Tibial artery (tissue), 4 donors: ENCODE results near the gene ZNF549.

ENCODE experiments used
- DNase-seq, 2 donors: peaks; one replicate each; pipeline ENCODE4 v3.0.0-alpha.2; 2019
- H3K27ac ChIP-seq, 2 donors: fragments of 200-600 bp; sonication (generic) in 1 of 2; 1 replicate in 1 of 2; 2 replicates in 1 of 2; pipeline ENCODE4 v1.5.1; 2018 to 2019; ENCODE audit warnings: mild to moderate bottlenecking in 1 of 2
- H3K27me3 ChIP-seq, 2 donors: fragments of 200-600 bp; sonication (generic) in 1 of 2; one replicate each; pipeline versions ENCODE4 v1.5.1 to v1.6.0; 2016 to 2019
- H3K36me3 ChIP-seq, 3 donors: fragments of 200-600 bp; sonication (generic) in 2 of 3; one replicate each; pipeline ENCODE4 v1.5.1; 2016 to 2019; ENCODE audit warnings: mild to moderate bottlenecking in 2 of 3
- H3K4me1 ChIP-seq, 4 donors: fragments of 200-600 bp; sonication (generic) in 2 of 4; 1 replicate in 3 of 4; 2 replicates in 1 of 4; pipeline ENCODE4 v1.5.1; 2016 to 2019
- H3K4me3 ChIP-seq, 2 donors: fragments of 200-600 bp; sonication (generic) in 1 of 2; 1 replicate in 1 of 2; 2 replicates in 1 of 2; pipeline ENCODE4 v1.5.1; 2018 to 2019; ENCODE audit warnings: mild to moderate bottlenecking in 2 of 2
- H3K9me3 ChIP-seq, 3 donors: fragments of 200-600 bp; sonication (generic) in 1 of 3; one replicate each; pipeline ENCODE4 v1.5.1; 2016 to 2019
- CTCF ChIP-seq, 2 experiments: fragments of 200-600 bp in 1 of 2; fragments of 450-650 bp in 1 of 2; IDR thresholded peaks; one replicate each; pipeline ENCODE4 v1.5.1; 2017 to 2019; ENCODE audit warnings: antibody characterized with exemption in 2 of 2, mild to moderate bottlenecking in 1 of 2, moderate library complexity in 1 of 2
- intact Hi-C: fragments of 100-400 bp; cut with DNase I; formaldehyde crosslinking; loops from one replicate; pipeline ENCODE4 v1.15.0; 2023; ENCODE audit warnings: low total_unique reads

The ZNF549 gene

GRCh38 chr19:57599377-57599760, 72.2 kb downstream of the ZNF549 start:
- DNase-seq, result no peak
- intact Hi-C loops, result no loop called here
- H3K27me3 ChIP-seq, result no peaks in the 10 kb centered on the region
- TF ChIP-seq CTCF (IDR thresholded peaks at IDR 0.05), result no peak
- peaks cover 17 to 19% (median 18%) of the 10 kb centered on the region in 3 donors for H3K36me3 ChIP-seq
- peaks cover 0 to 16% (median 10%) of the 10 kb centered on the region in 4 donors for H3K4me1 ChIP-seq
- peaks cover 0 to 42% (median 31%) of the 10 kb centered on the region in 3 donors for H3K9me3 ChIP-seq
- H3K27ac ChIP-seq, result peak overlapping the region in 1 of 2 donors; percentile 50
- H3K4me3 ChIP-seq, result peak overlapping the region; percentile 66 to 69

- peaks cover 0 to 16% (median 10%) of the 10 kb centered on the region in 4 donors for H3K4me1 ChIP-seq
- H3K4me3 ChIP-seq, result peak within 1 kb of the TSS; percentile 66 to 69
- peak within 1 kb of the TSS; percentile 44 to 50 for H3K27ac ChIP-seq
- intact Hi-C loops, result no loop called here
- peaks cover 0 to 42% (median 31%) of the 10 kb centered on the region in 3 donors for H3K9me3 ChIP-seq
- H3K27me3 ChIP-seq, result no peaks in the 10 kb centered on the region
- H3K36me3 ChIP-seq, result peaks cover 22 to 24% (median 23%) of the 10 kb centered on the region in 3 donors
- DNase-seq, result peak; percentile 94
- no peak for TF ChIP-seq CTCF (IDR thresholded peaks at IDR 0.05)
Observed at GRCh38 chr19:57599761-57600383, 72.7 kb downstream of the ZNF549 start, which contains the start of gene ZNF530. Gene ZNF530, plus strand, starts transcription at chr19:57599885. Its CDS starts 4,461 bp downstream, at chr19:57604346.

GRCh38 chr19:57606931-57607330, 79.8 kb downstream of the ZNF549 start:
- DNase-seq, result no peak
- intact Hi-C loops, result no loop called here
- Histone ChIP-seq H3K4me3 (no peak overlapping the region), H3K27me3 (no peaks in the 10 kb centered on the region), H3K27ac (no peak overlapping the region), H3K4me1 (no peaks in the 10 kb centered on the region), H3K36me3 (peaks cover 58 to 72% (median 59%) of the 10 kb centered on the region in 3 donors), H3K9me3 (peaks cover 0 to 75% (median 73%) of the 10 kb centered on the region in 3 donors)
- TF ChIP-seq CTCF (IDR thresholded peaks at IDR 0.05), result no peak
